ENCODE measurements around the gene PAQR5.

PAQR5 gene

GRCh38 chr15:69298697-69299441 lies at the start of gene PAQR5:
Gene PAQR5, plus strand, starts transcription at chr15:69298912. Its CDS starts 61,169 bp downstream, at chr15:69360081.
- DNase-seq (ENCODE audit: extremely low read depth, low read depth) = no peak
- no peak for TF ChIP-seq CTCF (IDR thresholded peaks at IDR 0.05; ENCODE audit: low read depth, low read length)

- peak; percentile 28 for DNase-seq (ENCODE audit: extremely low read depth, low read depth)
- TF ChIP-seq CTCF (IDR thresholded peaks at IDR 0.05; ENCODE audit: low read depth, low read length) = no peak
Observed at GRCh38 chr15:69253156-69253555, 45.6 kb upstream of the PAQR5 start.

GRCh38 chr15:69265347-69265955 lies 33.3 kb upstream of the PAQR5 start:
- DNase-seq (ENCODE audit: extremely low read depth, low read depth) = peak; percentile 7
- TF ChIP-seq CTCF (IDR thresholded peaks at IDR 0.05; ENCODE audit: low read depth, low read length) = peak; percentile 34

GRCh38 chr15:69271217-69271616 lies 27.5 kb upstream of the PAQR5 start:
- DNase-seq (ENCODE audit: extremely low read depth, low read depth) = no peak
- no peak for TF ChIP-seq CTCF (IDR thresholded peaks at IDR 0.05; ENCODE audit: low read depth, low read length)

GRCh38 chr15:69272139-69272538 lies 26.6 kb upstream of the PAQR5 start:
- DNase-seq (ENCODE audit: extremely low read depth, low read depth) = no peak
- no peak for TF ChIP-seq CTCF (IDR thresholded peaks at IDR 0.05; ENCODE audit: low read depth, low read length)

GRCh38 chr15:69272891-69273290 lies 25.8 kb upstream of the PAQR5 start:
- TF ChIP-seq CTCF (IDR thresholded peaks at IDR 0.05; ENCODE audit: low read depth, low read length) = no peak
- DNase-seq (ENCODE audit: extremely low read depth, low read depth) = no peak

- no peak for DNase-seq (ENCODE audit: extremely low read depth, low read depth)
- no peak for TF ChIP-seq CTCF (IDR thresholded peaks at IDR 0.05; ENCODE audit: low read depth, low read length)
Observed at GRCh38 chr15:69275074-69275670, 23.5 kb upstream of the PAQR5 start.

Measured in AG09319 (cell line).